ENCODE results near the gene EPHB1. TPM values are rescaled to one million over a fixed set of nuclear protein-coding genes. Genes with fewer than 3 reads are reported as not detected.

The EPHB1 gene
- total and polyA plus RNA-seq, 2 experiments from 2014 or later = 0.43 to 0.81 TPM

- Histone ChIP-seq H2AFZ (no peak overlapping the region), H3K27me3 (replicated peaks; ENCODE audit: insufficient read depth) (no peaks in the 10 kb centered on the region), H3K9me3 (ENCODE audit: low read depth) (no peaks in the 10 kb centered on the region), H3K9ac (no peak overlapping the region), H3K4me3 (no peak overlapping the region), H3K9me2 (ENCODE audit: insufficient read depth) (no peaks in the 10 kb centered on the region), H3F3A (ENCODE audit: insufficient read depth) (no peaks in the 10 kb centered on the region), H3K4me1 (ENCODE audit: insufficient read depth) (no peaks in the 10 kb centered on the region), H3K79me2 (ENCODE audit: insufficient read depth) (no peaks in the 10 kb centered on the region), H4K20me1 (ENCODE audit: insufficient read depth) (no peaks in the 10 kb centered on the region), H3K36me3 (ENCODE audit: low read depth) (no peaks in the 10 kb centered on the region), H3K27ac (no peak overlapping the region), H3K4me2 (ENCODE audit: unreplicated experiment) (no peak overlapping the region)
- in situ Hi-C loops (cut with MboI) = no loop called here
- DNase-seq = no peak
- TF ChIP-seq EZH2phosphoT487 (IDR thresholded peaks at IDR 0.05; ENCODE audit: insufficient read depth, low read depth) (no peak), EZH2 (IDR thresholded peaks at IDR 0.05; ENCODE audit: insufficient read depth, poor library complexity, severe bottlenecking) (no peak)
- 88 to 94% methylated on average over 7 of the region's 7 CpGs for WGBS, 2 experiments (ENCODE audit: low coverage in 1 of 2, low lambda C conversion rate in 2 of 2, missing lambda C conversion rate in 2 of 2)
Measured at GRCh38 chr3:134992180-134992579, 197.1 kb downstream of the EPHB1 start.

GRCh38 chr3:134992586-134992985 is 197.5 kb downstream of the EPHB1 start:
- Histone ChIP-seq H3K4me3 (no peak overlapping the region), H3K4me2 (ENCODE audit: unreplicated experiment) (no peak overlapping the region), H3K9me3 (ENCODE audit: low read depth) (no peaks in the 10 kb centered on the region), H3K36me3 (ENCODE audit: low read depth) (no peaks in the 10 kb centered on the region), H3K4me1 (ENCODE audit: insufficient read depth) (no peaks in the 10 kb centered on the region), H3F3A (ENCODE audit: insufficient read depth) (no peaks in the 10 kb centered on the region), H2AFZ (no peak overlapping the region), H3K79me2 (ENCODE audit: insufficient read depth) (no peaks in the 10 kb centered on the region), H3K27me3 (replicated peaks; ENCODE audit: insufficient read depth) (no peaks in the 10 kb centered on the region), H3K9me2 (ENCODE audit: insufficient read depth) (no peaks in the 10 kb centered on the region), H3K27ac (no peak overlapping the region), H3K9ac (no peak overlapping the region), H4K20me1 (ENCODE audit: insufficient read depth) (no peaks in the 10 kb centered on the region)
- no peak for DNase-seq
- TF ChIP-seq EZH2phosphoT487 (IDR thresholded peaks at IDR 0.05; ENCODE audit: insufficient read depth, low read depth) (no peak), EZH2 (IDR thresholded peaks at IDR 0.05; ENCODE audit: insufficient read depth, poor library complexity, severe bottlenecking) (no peak)
- in situ Hi-C loops (cut with MboI) = no loop called here
- WGBS, 2 experiments (ENCODE audit: low coverage in 1 of 2, low lambda C conversion rate in 2 of 2, missing lambda C conversion rate in 2 of 2) = 0% methylated on average over 1 of the region's 1 CpG

GRCh38 chr3:134993011-134993410 is 198.0 kb downstream of the EPHB1 start:
- H3K4me1 ChIP-seq (ENCODE audit: insufficient read depth) = no peaks in the 10 kb centered on the region
- H3K4me2 ChIP-seq (ENCODE audit: unreplicated experiment) = no peak overlapping the region
- H3K36me3 ChIP-seq (ENCODE audit: low read depth) = no peaks in the 10 kb centered on the region
- no peaks in the 10 kb centered on the region for H3F3A ChIP-seq (ENCODE audit: insufficient read depth)
- no peak overlapping the region for H2AFZ ChIP-seq
- H3K4me3 ChIP-seq = no peak overlapping the region
- TF ChIP-seq EZH2phosphoT487 (IDR thresholded peaks at IDR 0.05; ENCODE audit: insufficient read depth, low read depth) (no peak), EZH2 (IDR thresholded peaks at IDR 0.05; ENCODE audit: insufficient read depth, poor library complexity, severe bottlenecking) (no peak)
- H3K9ac ChIP-seq = no peak overlapping the region
- no peaks in the 10 kb centered on the region for H3K27me3 ChIP-seq (replicated peaks; ENCODE audit: insufficient read depth)
- in situ Hi-C loops (cut with MboI) = no loop called here
- H3K27ac ChIP-seq = no peak overlapping the region
- no peaks in the 10 kb centered on the region for H3K9me3 ChIP-seq (ENCODE audit: low read depth)
- no peaks in the 10 kb centered on the region for H4K20me1 ChIP-seq (ENCODE audit: insufficient read depth)
- 7 to 18% methylated on average over 1 of the region's 1 CpG for WGBS, 2 experiments (ENCODE audit: low coverage in 1 of 2, low lambda C conversion rate in 2 of 2, missing lambda C conversion rate in 2 of 2)
- no peak for DNase-seq
- H3K9me2 ChIP-seq (ENCODE audit: insufficient read depth) = no peaks in the 10 kb centered on the region
- H3K79me2 ChIP-seq (ENCODE audit: insufficient read depth) = no peaks in the 10 kb centered on the region

GRCh38 chr3:134998158-134998557 is 203.1 kb downstream of the EPHB1 start:
- Histone ChIP-seq H3K4me2 (ENCODE audit: unreplicated experiment) (no peak overlapping the region), H3K36me3 (ENCODE audit: low read depth) (no peaks in the 10 kb centered on the region), H3K9me2 (ENCODE audit: insufficient read depth) (no peaks in the 10 kb centered on the region), H4K20me1 (ENCODE audit: insufficient read depth) (no peaks in the 10 kb centered on the region), H3K9me3 (ENCODE audit: low read depth) (no peaks in the 10 kb centered on the region), H3K27ac (no peak overlapping the region), H3F3A (ENCODE audit: insufficient read depth) (no peaks in the 10 kb centered on the region), H3K4me1 (ENCODE audit: insufficient read depth) (no peaks in the 10 kb centered on the region), H3K9ac (no peak overlapping the region), H3K4me3 (no peak overlapping the region), H3K79me2 (ENCODE audit: insufficient read depth) (no peaks in the 10 kb centered on the region), H2AFZ (no peak overlapping the region), H3K27me3 (replicated peaks; ENCODE audit: insufficient read depth) (no peaks in the 10 kb centered on the region)
- no peak for DNase-seq
- TF ChIP-seq EZH2 (IDR thresholded peaks at IDR 0.05; ENCODE audit: insufficient read depth, poor library complexity, severe bottlenecking) = no peak
- TF ChIP-seq EZH2phosphoT487 (IDR thresholded peaks at IDR 0.05; ENCODE audit: insufficient read depth, low read depth) = no peak
- in situ Hi-C loops (cut with MboI) = no loop called here

- H3F3A ChIP-seq (ENCODE audit: insufficient read depth) = no peaks in the 10 kb centered on the region
- no peak overlapping the region for H3K9ac ChIP-seq
- H3K27me3 ChIP-seq (replicated peaks; ENCODE audit: insufficient read depth) = no peaks in the 10 kb centered on the region
- no peaks in the 10 kb centered on the region for H3K9me2 ChIP-seq (ENCODE audit: insufficient read depth)
- H2AFZ ChIP-seq = no peak overlapping the region
- in situ Hi-C loops (cut with MboI) = no loop called here
- H3K9me3 ChIP-seq (ENCODE audit: low read depth) = no peaks in the 10 kb centered on the region
- no peaks in the 10 kb centered on the region for H3K36me3 ChIP-seq (ENCODE audit: low read depth)
- 81 to 82% methylated on average over 3 of the region's 3 CpGs for WGBS, 2 experiments (ENCODE audit: low coverage in 1 of 2, low lambda C conversion rate in 2 of 2, missing lambda C conversion rate in 2 of 2)
- H3K4me1 ChIP-seq (ENCODE audit: insufficient read depth) = no peaks in the 10 kb centered on the region
- H3K4me3 ChIP-seq = no peak overlapping the region
- no peaks in the 10 kb centered on the region for H4K20me1 ChIP-seq (ENCODE audit: insufficient read depth)
- no peaks in the 10 kb centered on the region for H3K79me2 ChIP-seq (ENCODE audit: insufficient read depth)
- no peak overlapping the region for H3K4me2 ChIP-seq (ENCODE audit: unreplicated experiment)
- no peak for DNase-seq
- H3K27ac ChIP-seq = no peak overlapping the region
- TF ChIP-seq EZH2phosphoT487 (IDR thresholded peaks at IDR 0.05; ENCODE audit: insufficient read depth, low read depth) = no peak
- TF ChIP-seq EZH2 (IDR thresholded peaks at IDR 0.05; ENCODE audit: insufficient read depth, poor library complexity, severe bottlenecking) = no peak
Measured at GRCh38 chr3:134998855-134999254, 203.8 kb downstream of the EPHB1 start.
